Coronary artery (tissue), 2 donors: ENCODE results near the gene ZSCAN22.

Source experiments
- DNase-seq: peaks from one replicate; pipeline ENCODE4 v3.0.0-alpha.2; 2017; ENCODE audit warnings: low spot score
- H3K27ac ChIP-seq, 2 donors: fragments of 200-600 bp; sonication (generic); one replicate each; pipeline ENCODE4 v1.5.1; 2016 to 2019
- H3K4me3 ChIP-seq: fragments of 200-600 bp; sonication (generic); 2 replicates; pipeline ENCODE4 v1.5.1; 2016; ENCODE audit warnings: mild to moderate bottlenecking, moderate library complexity
- TF ChIP-seq, protein P1 (sequence below): fragments of 200-600 bp; sonication (generic); IDR thresholded peaks from one replicate; pipeline ENCODE4 v1.5.1; 2019; ENCODE audit warnings: antibody characterized with exemption

ZSCAN22 gene

DNA sequence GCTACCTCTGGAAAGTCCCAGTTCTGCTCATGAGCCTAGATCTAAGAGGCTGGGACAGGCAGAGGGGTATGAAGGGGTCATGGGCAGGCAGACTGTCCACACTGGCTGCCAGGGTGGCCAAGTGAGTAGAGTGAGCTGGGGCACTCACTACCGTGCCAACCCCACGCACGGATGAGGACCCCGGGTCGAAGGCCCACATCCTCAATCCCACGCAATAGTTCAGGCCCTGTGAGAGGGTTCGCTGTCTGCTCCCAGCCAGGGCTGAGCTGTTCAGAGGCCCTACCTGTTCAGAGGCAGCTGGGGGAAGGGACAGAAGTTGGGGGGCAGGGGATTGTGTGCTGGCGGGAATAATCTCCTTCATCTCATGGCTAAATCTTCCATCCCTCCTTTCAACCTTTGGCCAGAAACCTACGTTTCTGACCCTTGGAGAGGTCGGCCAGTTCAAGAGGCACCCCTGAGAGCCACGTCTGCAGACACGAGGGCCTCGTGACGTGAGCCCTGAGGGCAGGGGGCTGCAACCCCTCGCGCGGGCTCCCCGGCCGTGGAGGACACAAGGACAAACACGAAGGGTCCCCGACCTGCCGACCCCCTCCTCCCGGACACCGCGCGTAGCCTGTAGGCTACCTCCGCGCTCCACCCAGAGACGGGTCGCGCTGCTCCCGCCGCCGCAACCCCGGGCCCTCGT is 59.2 kb downstream of the ZSCAN22 start:
- Histone ChIP-seq H3K27ac (peak overlapping the region; percentile 94 to 99), H3K4me3 (peak overlapping the region; percentile 98)
- TF ChIP-seq, protein P1, sequence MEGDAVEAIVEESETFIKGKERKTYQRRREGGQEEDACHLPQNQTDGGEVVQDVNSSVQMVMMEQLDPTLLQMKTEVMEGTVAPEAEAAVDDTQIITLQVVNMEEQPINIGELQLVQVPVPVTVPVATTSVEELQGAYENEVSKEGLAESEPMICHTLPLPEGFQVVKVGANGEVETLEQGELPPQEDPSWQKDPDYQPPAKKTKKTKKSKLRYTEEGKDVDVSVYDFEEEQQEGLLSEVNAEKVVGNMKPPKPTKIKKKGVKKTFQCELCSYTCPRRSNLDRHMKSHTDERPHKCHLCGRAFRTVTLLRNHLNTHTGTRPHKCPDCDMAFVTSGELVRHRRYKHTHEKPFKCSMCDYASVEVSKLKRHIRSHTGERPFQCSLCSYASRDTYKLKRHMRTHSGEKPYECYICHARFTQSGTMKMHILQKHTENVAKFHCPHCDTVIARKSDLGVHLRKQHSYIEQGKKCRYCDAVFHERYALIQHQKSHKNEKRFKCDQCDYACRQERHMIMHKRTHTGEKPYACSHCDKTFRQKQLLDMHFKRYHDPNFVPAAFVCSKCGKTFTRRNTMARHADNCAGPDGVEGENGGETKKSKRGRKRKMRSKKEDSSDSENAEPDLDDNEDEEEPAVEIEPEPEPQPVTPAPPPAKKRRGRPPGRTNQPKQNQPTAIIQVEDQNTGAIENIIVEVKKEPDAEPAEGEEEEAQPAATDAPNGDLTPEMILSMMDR: no peak
- no peak for DNase-seq

DNA sequence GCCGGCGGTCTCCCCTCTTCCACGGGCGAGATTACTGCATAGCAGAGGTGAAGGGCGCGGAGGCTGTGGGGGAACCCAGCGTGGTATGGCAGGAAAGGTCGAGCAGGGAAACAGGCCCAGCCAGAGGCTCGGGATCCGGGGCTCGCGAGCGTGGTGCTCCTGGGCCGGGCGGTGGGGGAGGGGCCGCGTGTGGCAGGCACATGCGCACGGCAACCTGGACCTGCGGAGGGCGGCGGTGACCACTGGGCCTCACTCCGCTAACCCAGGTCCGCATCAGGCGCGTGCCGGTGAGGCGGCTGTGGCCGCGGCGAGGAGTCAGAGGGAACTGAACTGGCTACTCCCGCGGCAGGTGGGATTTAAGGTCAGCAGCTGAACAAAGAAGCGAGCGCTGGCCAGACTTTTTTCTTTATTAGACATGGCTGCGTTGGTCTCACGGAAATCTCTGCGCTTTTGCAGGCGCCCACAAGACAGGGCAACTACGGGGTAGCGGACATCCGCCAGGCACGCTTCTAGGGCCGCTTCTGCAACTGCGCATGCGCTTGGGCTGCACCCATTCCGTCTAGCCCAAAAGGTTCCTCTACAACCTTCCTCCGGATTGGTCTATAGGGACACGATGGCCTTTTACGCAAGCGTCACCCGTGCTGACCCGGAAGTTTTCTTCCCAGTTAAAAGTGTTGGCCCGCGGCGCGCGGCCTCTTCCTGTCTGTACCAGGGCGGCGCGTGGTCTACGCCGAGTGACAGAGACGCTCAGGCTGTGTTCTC is 60.0 kb downstream of the ZSCAN22 start, which contains the start of gene RPS5:
Gene RPS5, plus strand, starts transcription at position 694 of the 762 bp plus-strand sequence. CDS start 869 bp downstream, outside the sequence.
- peak; percentile 97 for DNase-seq
- peak within 1 kb of the TSS; percentile 94 to 99 for H3K27ac ChIP-seq
- TF ChIP-seq, protein P1: no peak
- peak within 1 kb of the TSS; percentile 98 for H3K4me3 ChIP-seq

DNA sequence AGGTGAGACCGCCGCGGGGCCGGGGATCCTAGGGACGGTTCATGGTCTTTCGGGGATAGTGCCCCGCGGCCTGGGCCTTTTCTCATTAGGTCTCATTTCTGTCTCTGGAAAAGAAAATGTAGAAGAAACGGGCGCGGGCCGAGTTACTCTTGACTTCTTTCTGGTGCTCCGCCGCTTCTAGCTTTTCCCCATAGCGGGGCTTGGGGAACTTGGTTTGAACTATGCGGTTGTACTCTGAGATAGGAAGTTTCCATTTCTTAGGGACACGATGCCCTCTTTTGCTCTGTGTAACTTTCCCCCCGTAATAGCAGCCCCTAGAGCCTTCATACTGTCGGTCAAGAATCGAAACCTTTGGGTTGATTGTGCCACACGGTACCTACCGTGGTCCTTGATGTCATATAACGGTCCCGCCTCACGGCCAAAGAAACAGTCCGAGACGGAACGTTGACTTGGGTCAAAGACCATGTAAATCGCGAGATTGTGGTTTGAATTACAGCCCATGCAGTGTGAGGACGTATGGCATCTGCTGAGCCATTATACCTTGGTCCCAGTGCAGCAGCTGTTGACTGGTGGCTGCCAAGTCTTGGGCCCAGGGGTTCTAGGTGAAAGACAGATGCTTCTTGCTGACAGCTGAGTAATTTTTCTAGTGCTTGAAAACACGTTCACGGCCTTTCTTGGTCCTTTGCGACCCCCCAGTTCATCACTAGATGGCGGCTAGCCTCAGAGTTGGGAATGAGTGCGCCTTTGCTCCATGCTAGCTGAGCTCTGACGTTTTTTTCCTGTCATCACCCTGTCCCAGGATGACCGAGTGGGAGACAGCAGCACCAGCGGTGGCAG is 60.8 kb downstream of the ZSCAN22 start:
- Histone ChIP-seq H3K27ac (peak overlapping the region; percentile 94 to 99), H3K4me3 (peak overlapping the region; percentile 98)
- TF ChIP-seq, protein P1: no peak
- no peak for DNase-seq

DNA sequence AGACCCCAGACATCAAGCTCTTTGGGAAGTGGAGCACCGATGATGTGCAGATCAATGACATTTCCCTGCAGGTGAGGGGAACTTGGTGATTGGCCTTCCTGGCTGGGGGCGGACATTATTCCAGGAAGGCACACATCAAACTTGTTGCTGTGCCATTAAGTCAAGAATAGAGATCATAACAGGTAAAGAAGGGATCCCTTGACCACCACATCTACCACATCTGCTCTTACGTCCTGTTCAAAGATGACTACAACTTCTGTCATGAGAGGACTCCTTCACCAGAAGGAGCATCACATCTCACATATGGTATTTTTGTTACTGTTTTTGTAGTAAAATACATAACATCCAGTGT is 61.4 kb downstream of the ZSCAN22 start:
- TF ChIP-seq, protein P1: no peak
- no peak for DNase-seq
- H3K4me3 ChIP-seq: peak overlapping the region; percentile 98
- no peak overlapping the region for H3K27ac ChIP-seq
